NCI-H1694 (cell line): ENCODE measurements around the gene NGFR.

ENCODE experiments used
- DNase-seq: peaks from one replicate; lab custom pipeline; 2025; lab: John Stamatoyannopoulos, UW

Gene NGFR

GRCh38 chr17:49469831-49470810, 25.0 kb upstream of the NGFR start:
- no peak for DNase-seq

- DNase-seq: no peak
These were observed 23.9 kb upstream of the NGFR start for GRCh38 chr17:49471089-49471683.

GRCh38 chr17:49471769-49472168, 23.3 kb upstream of the NGFR start:
- DNase-seq: no peak

GRCh38 chr17:49472527-49472926, 22.6 kb upstream of the NGFR start:
- no peak for DNase-seq

GRCh38 chr17:49473900-49474751, 21.0 kb upstream of the NGFR start:
- no peak for DNase-seq

- DNase-seq: no peak
These were observed 17.4 kb upstream of the NGFR start for GRCh38 chr17:49477709-49478108.

- no peak for DNase-seq
These were observed 14.1 kb upstream of the NGFR start for GRCh38 chr17:49480836-49481615.

- DNase-seq: no peak
These were observed 12.8 kb upstream of the NGFR start for GRCh38 chr17:49482144-49482817.

- no peak for DNase-seq
These were observed 11.2 kb upstream of the NGFR start for GRCh38 chr17:49483599-49484509.

- DNase-seq: no peak
These were observed 10.5 kb upstream of the NGFR start for GRCh38 chr17:49484588-49484987.

- no peak for DNase-seq
These were observed 9.0 kb upstream of the NGFR start for GRCh38 chr17:49486012-49486641.

GRCh38 chr17:49487183-49487582, 7.9 kb upstream of the NGFR start:
- DNase-seq: no peak

- DNase-seq: no peak
These were observed 6.5 kb upstream of the NGFR start for GRCh38 chr17:49488612-49489011.

GRCh38 chr17:49489348-49489747, 5.7 kb upstream of the NGFR start:
- no peak for DNase-seq

GRCh38 chr17:49490276-49490675, 4.8 kb upstream of the NGFR start:
- no peak for DNase-seq

GRCh38 chr17:49491192-49491769, 3.8 kb upstream of the NGFR start:
- DNase-seq: no peak

- DNase-seq: no peak
These were observed 601 bp upstream of the NGFR start for GRCh38 chr17:49494399-49494985.

- no peak for DNase-seq
These were observed 719 bp downstream of the NGFR start for GRCh38 chr17:49495842-49496182.
